COLO668 (cell line): ENCODE measurements around the gene CEP135.
"Not testable (repeated sequence)": the region's sequence is repeated elsewhere in the genome, so short reads cannot be mapped to it uniquely, and the experiment has no call there.

ENCODE experiments used
- DNase-seq: peaks from one replicate; lab custom pipeline; 2025; ENCODE audit not compliant: unreplicated experiment; lab: John Stamatoyannopoulos, UW

CEP135 gene, protein sequence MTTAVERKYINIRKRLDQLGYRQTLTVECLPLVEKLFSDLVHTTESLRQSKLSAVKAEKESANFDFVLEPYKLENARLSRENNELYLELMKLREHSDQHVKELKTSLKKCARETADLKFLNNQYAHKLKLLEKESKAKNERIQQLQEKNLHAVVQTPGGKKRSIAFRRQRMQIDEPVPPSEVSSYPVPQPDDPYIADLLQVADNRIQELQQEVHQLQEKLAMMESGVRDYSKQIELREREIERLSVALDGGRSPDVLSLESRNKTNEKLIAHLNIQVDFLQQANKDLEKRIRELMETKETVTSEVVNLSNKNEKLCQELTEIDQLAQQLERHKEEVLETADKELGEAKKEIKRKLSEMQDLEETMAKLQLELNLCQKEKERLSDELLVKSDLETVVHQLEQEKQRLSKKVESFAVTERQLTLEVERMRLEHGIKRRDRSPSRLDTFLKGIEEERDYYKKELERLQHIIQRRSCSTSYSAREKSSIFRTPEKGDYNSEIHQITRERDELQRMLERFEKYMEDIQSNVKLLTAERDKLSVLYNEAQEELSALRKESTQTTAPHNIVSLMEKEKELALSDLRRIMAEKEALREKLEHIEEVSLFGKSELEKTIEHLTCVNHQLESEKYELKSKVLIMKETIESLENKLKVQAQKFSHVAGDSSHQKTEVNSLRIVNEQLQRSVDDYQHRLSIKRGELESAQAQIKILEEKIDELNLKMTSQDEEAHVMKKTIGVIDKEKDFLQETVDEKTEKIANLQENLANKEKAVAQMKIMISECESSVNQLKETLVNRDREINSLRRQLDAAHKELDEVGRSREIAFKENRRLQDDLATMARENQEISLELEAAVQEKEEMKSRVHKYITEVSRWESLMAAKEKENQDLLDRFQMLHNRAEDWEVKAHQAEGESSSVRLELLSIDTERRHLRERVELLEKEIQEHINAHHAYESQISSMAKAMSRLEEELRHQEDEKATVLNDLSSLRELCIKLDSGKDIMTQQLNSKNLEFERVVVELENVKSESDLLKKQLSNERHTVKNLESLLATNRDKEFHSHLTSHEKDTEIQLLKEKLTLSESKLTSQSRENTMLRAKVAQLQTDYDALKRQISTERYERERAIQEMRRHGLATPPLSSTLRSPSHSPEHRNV

DNA sequence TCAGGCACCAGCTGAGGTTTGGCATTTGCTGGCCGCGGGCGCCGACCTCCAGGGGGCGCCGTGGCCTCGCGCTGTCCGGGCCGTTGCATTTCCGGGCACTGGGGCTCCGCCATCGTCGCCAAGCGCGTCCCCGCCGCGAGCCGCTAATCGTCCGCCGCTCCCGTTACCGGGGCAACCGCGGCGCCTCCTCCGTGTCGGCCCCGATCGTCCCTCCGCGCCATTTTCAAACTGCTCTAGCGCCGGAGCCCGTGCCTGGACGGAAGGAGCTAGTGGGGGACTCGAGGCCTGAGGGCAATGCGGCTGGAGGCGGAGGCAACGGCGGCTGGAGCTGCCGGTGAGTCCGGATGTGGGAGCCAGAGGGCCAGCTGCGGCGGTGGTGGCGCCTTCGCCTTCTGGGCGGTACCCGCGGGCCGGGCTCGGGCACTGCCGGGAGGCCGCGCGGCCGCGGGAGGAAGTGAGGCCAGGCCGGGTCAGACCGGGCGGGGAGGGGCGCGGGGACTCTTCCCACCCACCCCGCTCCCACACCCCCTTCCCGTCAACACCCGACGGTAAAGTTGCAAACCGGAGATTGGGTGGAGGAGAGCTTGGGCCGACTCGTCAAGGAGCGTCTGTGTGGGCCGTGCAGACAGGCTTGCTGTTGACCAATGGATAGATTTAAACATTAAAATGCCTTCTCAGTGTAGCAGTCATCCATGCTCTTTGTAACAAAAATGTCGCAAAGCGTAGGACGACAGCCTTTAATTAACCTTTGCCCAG, at the start of gene CEP135:
TSS of gene CEP135 (plus strand) at position 220 of the 756 bp plus-strand sequence. CDS start 3,186 bp downstream, outside the sequence.
- DNase-seq = peak; percentile 97

GRCh38 chr4:55902677-55903076, 46.1 kb upstream of the CEP135 start:
- no peak for DNase-seq

- no peak for DNase-seq
Measured at GRCh38 chr4:55903577-55903976, 45.2 kb upstream of the CEP135 start.

DNA sequence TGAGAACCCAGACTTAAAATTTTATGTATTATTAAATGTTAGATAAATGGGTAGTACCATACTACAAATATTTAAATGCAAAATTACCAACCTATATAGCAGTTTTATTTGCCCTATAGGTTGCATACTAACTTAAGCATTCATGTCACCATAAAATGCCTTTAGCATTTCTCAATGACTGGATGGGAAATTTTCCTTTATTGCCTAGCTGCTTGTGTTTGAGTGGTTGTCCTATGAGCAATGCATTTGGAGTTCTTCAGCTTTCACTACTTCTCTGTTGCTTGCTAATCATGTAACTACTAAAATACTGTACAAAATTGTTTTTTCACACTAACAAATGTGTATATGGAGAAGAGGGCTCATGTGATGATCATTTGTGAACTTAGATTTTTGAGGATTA, 44.2 kb upstream of the CEP135 start:
- no peak for DNase-seq

GRCh38 chr4:55906323-55906722, 42.4 kb upstream of the CEP135 start:
- DNase-seq = no peak

DNA sequence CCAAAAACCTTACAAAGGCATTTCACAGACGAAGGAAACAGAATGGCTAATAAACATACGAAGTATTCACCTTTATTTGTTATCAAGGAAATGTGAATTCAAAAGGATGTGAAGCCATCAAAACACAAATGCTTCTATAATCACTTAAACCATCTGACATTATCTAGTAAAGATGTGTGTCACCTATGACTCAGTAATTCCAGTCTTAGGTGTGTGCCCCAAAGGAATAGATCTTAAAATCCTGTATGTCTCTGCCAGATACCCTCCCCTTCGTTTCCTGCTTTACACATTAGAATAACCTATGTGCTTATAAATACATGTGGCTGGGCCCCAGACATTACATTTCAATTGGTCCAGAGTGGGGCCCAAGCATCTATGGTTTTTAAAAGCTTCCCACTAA, 41.8 kb upstream of the CEP135 start:
- no peak for DNase-seq

DNA sequence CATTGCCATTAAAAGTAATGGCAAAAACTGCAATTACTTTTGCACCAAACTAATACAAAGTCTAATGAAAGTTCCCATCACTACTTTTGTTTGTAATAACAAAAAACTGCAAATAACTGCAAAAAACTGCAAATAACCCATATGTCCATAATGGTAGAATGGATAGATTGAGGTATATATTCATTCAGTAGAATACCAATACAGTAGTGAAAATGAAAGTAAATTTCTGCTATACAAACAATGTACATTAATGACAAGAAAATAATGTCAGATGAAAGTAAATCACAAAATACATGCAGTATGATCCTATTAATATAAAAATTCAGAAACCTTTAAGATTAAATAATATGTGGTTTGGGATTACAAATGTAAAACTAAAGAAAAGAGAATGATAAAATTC, 41.3 kb upstream of the CEP135 start:
- no peak for DNase-seq

- no peak for DNase-seq
Measured at GRCh38 chr4:55910140-55910539, 38.6 kb upstream of the CEP135 start.

GRCh38 chr4:55912249-55912648, 36.5 kb upstream of the CEP135 start:
- DNase-seq = no peak

DNA sequence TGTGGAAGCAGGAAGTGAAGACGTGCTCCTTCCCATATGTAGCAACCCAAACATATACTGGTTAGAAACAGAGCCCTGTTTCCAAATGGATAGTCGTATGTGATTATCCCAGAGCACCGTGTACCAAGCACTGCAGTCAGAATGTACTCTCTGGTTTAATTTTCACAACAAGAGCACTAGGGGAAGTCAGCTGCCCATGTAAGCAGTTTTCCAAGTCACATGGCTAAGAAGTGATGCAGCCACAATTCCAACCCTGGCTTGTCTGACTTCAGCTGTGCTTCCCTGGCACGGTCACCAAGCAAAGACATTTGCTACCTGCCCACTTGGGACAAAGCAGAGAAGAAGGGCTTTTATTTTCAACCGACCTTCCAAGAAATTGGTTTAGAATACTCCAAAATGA, 28.2 kb upstream of the CEP135 start:
- no peak for DNase-seq

GRCh38 chr4:55921093-55921492, 27.7 kb upstream of the CEP135 start:
- no peak for DNase-seq

- DNase-seq = no peak
Measured at GRCh38 chr4:55925241-55925640, 23.5 kb upstream of the CEP135 start.

DNA sequence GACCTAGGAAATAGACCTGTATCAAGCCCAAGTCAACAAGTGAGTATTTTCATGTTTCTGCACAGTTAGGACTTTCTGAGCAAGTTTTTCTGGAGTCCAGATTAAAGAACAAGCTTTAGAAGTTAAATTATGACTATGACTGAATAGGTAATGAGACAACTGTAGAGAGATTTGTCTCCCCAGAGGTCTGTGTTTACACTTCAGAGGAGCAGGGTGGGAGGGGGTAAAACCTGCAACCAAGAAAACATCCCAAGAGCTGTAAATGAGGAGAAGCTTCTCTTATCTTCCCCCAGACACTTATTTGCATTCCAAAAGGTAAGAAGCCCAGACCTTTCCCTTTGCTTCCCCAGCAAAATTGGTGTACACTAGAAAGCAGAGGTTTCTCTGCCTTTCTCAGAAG, 22.1 kb upstream of the CEP135 start:
- no peak for DNase-seq

- DNase-seq = no peak
Measured at GRCh38 chr4:55927803-55928437, 20.8 kb upstream of the CEP135 start.

DNA sequence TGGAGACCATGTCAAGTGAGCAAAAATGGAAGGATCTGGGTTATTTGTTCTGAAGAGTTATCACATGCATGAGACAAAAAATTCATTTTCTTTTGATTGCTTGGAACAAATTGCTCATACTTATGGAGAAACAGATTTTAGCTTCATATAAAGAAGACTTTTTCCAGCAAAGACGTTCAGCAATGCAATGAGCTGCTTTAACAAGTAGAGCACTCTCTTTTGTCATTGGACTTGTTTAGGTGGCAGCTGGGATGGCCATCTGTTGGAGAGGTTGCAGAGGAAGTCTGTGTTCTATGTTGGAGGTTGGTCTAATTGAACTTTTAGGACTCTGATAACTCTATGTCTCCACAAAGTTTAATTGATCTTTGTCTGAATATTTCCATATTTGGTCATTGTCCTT, 19.9 kb upstream of the CEP135 start:
- DNase-seq = no peak

GRCh38 chr4:55931043-55931442, 17.7 kb upstream of the CEP135 start:
- DNase-seq = no peak

- no peak for DNase-seq
Measured at GRCh38 chr4:55931833-55932232, 16.9 kb upstream of the CEP135 start.

- DNase-seq = no peak
Measured at GRCh38 chr4:55932511-55932910, 16.2 kb upstream of the CEP135 start.

GRCh38 chr4:55933611-55934010, 15.1 kb upstream of the CEP135 start:
- no peak for DNase-seq

DNA sequence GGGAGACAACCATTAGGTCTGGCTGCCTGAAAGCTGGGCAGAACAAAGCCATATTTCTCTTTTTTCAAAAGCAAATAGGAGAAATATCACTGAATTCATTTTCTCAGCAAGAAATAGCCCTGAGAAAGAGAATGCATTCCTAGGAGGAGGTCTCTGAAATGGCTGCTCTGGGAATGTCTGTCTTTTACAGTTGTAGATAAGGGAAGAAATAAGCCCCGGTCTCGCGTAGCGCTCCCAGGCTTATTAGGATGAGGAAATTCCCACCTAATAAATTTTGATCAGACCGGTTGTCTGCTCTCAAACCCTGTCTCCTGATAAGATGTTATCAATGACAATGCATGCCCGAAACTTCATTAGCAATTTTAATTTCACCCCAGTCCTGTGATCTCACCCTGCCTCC, 12.8 kb upstream of the CEP135 start:
- not testable (repeated sequence) for DNase-seq
